ENCODE results near the gene BOD1. TPM values are rescaled to one million over a fixed set of nuclear protein-coding genes. Genes with fewer than 3 reads are reported as not detected.

BOD1 gene
- total and polyA plus RNA-seq, 10 of the 15 experiments (the other 5 are each of a cell fraction or from before 2014, with no cell fraction given): 14.1 to 35.8 (median 29.6) TPM

GRCh38 chr5:173581408-173582215 is 34.8 kb downstream of the BOD1 start (continued):
- TF ChIP-seq, protein P1, sequence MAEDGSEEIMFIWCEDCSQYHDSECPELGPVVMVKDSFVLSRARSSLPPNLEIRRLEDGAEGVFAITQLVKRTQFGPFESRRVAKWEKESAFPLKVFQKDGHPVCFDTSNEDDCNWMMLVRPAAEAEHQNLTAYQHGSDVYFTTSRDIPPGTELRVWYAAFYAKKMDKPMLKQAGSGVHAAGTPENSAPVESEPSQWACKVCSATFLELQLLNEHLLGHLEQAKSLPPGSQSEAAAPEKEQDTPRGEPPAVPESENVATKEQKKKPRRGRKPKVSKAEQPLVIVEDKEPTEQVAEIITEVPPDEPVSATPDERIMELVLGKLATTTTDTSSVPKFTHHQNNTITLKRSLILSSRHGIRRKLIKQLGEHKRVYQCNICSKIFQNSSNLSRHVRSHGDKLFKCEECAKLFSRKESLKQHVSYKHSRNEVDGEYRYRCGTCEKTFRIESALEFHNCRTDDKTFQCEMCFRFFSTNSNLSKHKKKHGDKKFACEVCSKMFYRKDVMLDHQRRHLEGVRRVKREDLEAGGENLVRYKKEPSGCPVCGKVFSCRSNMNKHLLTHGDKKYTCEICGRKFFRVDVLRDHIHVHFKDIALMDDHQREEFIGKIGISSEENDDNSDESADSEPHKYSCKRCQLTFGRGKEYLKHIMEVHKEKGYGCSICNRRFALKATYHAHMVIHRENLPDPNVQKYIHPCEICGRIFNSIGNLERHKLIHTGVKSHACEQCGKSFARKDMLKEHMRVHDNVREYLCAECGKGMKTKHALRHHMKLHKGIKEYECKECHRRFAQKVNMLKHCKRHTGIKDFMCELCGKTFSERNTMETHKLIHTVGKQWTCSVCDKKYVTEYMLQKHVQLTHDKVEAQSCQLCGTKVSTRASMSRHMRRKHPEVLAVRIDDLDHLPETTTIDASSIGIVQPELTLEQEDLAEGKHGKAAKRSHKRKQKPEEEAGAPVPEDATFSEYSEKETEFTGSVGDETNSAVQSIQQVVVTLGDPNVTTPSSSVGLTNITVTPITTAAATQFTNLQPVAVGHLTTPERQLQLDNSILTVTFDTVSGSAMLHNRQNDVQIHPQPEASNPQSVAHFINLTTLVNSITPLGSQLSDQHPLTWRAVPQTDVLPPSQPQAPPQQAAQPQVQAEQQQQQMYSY (CRISPR knock-in tag; IDR thresholded peaks at IDR 0.05): no peak
- TF ChIP-seq, protein P2, sequence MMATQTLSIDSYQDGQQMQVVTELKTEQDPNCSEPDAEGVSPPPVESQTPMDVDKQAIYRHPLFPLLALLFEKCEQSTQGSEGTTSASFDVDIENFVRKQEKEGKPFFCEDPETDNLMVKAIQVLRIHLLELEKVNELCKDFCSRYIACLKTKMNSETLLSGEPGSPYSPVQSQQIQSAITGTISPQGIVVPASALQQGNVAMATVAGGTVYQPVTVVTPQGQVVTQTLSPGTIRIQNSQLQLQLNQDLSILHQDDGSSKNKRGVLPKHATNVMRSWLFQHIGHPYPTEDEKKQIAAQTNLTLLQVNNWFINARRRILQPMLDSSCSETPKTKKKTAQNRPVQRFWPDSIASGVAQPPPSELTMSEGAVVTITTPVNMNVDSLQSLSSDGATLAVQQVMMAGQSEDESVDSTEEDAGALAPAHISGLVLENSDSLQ (IDR thresholded peaks at IDR 0.05): no peak
- TF ChIP-seq SRF (IDR thresholded peaks at IDR 0.05; ENCODE audit: low read depth in 2 of 2, low read length in 2 of 2) (no peak), ZNF274 (IDR thresholded peaks at IDR 0.05; ENCODE audit: insufficient read depth, insufficient read length) (no peak), RAD21 (IDR thresholded peaks at IDR 0.05; ENCODE audit: insufficient read depth, low read depth, low read length) (peak; percentile 49), WRNIP1 (IDR thresholded peaks at IDR 0.05; ENCODE audit: borderline replicate concordance, low read depth, low read length) (no peak), FOXK2 (IDR thresholded peaks at IDR 0.05) (no peak), GABPA (IDR thresholded peaks at IDR 0.05; ENCODE audit: low read depth) (no peak), MTA2 (IDR thresholded peaks at IDR 0.05; ENCODE audit: low read depth) (no peak), PAX8 (IDR thresholded peaks at IDR 0.05) (no peak), HDAC2 (IDR thresholded peaks at IDR 0.05) (no peak), CTCF (IDR thresholded peaks at IDR 0.05 in 2 of 3, conservative IDR thresholded peaks at IDR 0.05 in 1 of 3; ENCODE audit: control insufficient read depth in 2 of 3, extremely low read depth in 1 of 3, insufficient read depth in 1 of 3, low read depth in 3 of 3, low read length in 3 of 3) (peak; percentile 63 to 90 (median 82)), BHLHE40 (IDR thresholded peaks at IDR 0.05; ENCODE audit: borderline replicate concordance in 1 of 2, low read depth in 2 of 2, low read length in 1 of 2) (peak; percentile 88 to 89), MXI1 (IDR thresholded peaks at IDR 0.05; ENCODE audit: low read depth, low read length) (no peak), KAT2A (conservative IDR thresholded peaks at IDR 0.05; ENCODE audit: control insufficient read depth, low read depth, low read length) (no peak)
- TF ChIP-seq, protein P3, sequence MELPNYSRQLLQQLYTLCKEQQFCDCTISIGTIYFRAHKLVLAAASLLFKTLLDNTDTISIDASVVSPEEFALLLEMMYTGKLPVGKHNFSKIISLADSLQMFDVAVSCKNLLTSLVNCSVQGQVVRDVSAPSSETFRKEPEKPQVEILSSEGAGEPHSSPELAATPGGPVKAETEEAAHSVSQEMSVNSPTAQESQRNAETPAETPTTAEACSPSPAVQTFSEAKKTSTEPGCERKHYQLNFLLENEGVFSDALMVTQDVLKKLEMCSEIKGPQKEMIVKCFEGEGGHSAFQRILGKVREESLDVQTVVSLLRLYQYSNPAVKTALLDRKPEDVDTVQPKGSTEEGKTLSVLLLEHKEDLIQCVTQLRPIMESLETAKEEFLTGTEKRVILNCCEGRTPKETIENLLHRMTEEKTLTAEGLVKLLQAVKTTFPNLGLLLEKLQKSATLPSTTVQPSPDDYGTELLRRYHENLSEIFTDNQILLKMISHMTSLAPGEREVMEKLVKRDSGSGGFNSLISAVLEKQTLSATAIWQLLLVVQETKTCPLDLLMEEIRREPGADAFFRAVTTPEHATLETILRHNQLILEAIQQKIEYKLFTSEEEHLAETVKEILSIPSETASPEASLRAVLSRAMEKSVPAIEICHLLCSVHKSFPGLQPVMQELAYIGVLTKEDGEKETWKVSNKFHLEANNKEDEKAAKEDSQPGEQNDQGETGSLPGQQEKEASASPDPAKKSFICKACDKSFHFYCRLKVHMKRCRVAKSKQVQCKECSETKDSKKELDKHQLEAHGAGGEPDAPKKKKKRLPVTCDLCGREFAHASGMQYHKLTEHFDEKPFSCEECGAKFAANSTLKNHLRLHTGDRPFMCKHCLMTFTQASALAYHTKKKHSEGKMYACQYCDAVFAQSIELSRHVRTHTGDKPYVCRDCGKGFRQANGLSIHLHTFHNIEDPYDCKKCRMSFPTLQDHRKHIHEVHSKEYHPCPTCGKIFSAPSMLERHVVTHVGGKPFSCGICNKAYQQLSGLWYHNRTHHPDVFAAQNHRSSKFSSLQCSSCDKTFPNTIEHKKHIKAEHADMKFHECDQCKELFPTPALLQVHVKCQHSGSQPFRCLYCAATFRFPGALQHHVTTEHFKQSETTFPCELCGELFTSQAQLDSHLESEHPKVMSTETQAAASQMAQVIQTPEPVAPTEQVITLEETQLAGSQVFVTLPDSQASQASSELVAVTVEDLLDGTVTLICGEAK (IDR thresholded peaks at IDR 0.05; ENCODE audit: borderline replicate concordance): no peak
- TF ChIP-seq, protein P4, sequence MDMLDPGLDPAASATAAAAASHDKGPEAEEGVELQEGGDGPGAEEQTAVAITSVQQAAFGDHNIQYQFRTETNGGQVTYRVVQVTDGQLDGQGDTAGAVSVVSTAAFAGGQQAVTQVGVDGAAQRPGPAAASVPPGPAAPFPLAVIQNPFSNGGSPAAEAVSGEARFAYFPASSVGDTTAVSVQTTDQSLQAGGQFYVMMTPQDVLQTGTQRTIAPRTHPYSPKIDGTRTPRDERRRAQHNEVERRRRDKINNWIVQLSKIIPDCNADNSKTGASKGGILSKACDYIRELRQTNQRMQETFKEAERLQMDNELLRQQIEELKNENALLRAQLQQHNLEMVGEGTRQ (IDR thresholded peaks at IDR 0.05; ENCODE audit: borderline replicate concordance, low read depth, low read length): no peak

Measured in GM12878 (cell line).